Measurements from ENCODE around the gene MEG3.

GRCh38 chr14:100807496-100807895 lies 18.4 kb upstream of the MEG3 start:
- TF ChIP-seq SP1 (IDR thresholded peaks at IDR 0.05), result no peak
- TF ChIP-seq HDGF (IDR thresholded peaks at IDR 0.05; ENCODE audit: borderline replicate concordance), result no peak
- TF ChIP-seq FOXM1 (IDR thresholded peaks at IDR 0.05; ENCODE audit: borderline replicate concordance), result no peak
- no peak for TF ChIP-seq NFRKB (IDR thresholded peaks at IDR 0.05)
- TF ChIP-seq BHLHE40 (IDR thresholded peaks at IDR 0.05; ENCODE audit: borderline replicate concordance), result no peak
- no peak for TF ChIP-seq ZNF384 (IDR thresholded peaks at IDR 0.05)

All from HEK293T (cell line).